IPS-NIHi7 (cell line): Measurements from ENCODE around the gene BEND6.
"Not testable (repeated sequence)": the region's sequence is repeated elsewhere in the genome, so short reads cannot be mapped to it uniquely, and the experiment has no call there.

Source experiments
- DNase-seq: peaks from one replicate; pipeline ENCODE4 v3.0.0; 2012; ENCODE audit warnings: mixed read lengths; ENCODE audit errors: extremely low spot score

Gene BEND6

DNA sequence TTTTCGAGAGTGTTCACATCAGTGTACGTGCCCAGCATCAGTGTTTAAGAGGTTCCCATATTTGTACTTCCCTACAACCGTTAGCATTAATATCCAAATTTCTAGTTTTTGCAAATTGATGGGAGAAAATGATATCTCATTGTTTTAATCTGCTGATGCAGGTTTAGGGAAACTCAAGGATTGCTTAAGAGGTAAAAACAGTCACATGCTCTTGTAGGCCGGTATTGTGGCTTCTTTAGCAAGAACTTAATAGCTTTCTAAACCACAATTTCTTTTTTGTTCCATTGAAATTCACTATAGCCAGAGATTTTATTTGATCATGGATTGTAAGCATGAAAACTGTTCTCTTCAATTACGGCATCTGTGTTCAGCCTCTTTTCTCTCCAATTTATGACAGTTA lies 29.5 kb downstream of the BEND6 start:
- no peak for DNase-seq

DNA sequence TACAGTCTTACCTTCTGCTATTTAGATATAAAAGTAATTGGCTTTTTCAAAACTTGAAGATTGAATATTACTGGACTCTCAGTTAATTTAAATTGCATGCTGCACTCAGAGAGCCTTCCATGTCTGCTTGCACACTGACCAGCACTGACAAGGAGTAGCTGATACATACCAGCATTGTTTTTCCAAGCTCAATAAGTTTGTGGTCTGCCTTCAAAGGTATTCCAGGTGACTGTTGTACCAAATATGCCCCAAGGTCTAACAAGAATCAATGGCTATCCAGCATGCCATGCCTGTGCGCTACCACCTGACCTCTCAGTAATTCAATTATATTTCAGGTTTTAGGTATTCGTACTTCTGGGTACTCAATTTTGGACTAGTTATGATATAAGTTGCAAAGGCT lies 30.0 kb downstream of the BEND6 start:
- no peak for DNase-seq

DNA sequence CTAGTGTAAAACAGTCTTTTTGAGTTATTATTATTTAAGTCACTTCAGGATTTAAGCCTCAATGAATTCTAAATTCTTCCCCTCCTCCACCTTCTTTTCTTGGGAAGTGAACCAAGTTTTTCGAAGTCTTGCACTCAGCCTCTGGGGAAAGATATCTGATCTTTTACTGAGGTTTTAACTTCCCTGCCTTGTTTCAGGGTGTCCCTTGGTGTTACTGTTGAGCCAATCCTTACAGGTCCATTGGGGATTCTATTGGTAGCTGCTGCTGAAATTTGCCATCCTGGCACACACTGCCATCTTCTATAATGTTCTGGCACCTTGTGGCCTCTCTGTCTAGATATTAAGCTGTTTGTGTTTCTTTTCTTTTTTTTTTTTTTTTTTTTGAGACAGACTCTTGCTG lies 31.7 kb downstream of the BEND6 start:
- no peak for DNase-seq

DNA sequence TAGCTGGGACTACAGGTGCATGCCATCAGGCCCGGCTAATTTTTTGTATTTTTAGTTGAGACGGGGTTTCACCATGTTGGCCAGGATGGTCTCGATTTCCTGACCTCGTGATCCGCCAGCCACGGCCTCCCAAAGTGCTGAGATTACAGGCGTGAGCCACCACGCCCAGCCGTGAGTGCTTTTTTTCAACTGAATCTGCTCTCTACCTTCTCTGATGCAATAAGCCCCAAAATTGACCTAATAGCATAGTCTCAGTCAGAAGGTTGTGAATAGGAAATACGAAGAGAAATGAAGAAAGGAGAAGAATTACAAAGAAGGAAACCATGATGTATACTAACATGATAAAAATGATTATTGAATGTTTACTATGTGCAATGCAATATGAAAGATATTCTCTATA lies 33.2 kb downstream of the BEND6 start:
- no peak for DNase-seq

DNA sequence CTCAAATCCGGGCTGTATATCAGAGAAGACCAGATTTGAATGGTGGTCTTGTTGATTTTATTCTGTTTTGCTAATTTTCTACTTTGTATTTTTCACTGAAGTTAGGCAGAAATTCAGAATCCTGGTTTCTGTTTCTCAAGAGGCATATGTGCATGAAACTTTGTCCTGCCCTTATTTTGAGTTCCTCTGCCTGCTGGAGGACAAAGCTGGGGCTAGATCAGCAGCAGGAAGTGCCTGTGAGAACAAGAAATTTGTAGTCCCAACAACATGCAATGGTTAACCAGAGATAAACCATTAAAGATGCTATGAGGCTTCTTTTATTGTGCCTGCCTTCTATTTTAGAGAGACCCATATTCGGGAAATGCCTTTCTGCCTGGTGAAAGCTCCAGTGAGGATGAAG lies 37.1 kb downstream of the BEND6 start:
- DNase-seq = no peak

DNA sequence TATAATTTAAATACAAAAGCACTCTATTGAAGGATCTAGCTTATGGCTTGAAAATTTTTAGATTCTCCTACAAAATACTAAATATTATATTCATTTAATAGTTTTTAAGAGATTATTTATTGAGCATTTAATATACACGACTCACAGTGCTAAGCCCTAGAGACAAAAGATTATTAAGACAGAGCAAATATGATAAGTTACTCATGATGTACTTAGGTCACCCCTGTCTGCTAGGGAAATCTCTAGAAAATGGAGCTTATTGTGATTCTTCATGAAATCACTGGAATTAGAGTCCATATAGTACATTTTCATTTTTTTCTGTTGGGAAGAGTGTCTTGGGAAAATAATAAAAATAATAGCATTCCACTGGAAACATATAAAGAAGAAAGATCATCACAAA lies 37.8 kb downstream of the BEND6 start:
- no peak for DNase-seq

DNA sequence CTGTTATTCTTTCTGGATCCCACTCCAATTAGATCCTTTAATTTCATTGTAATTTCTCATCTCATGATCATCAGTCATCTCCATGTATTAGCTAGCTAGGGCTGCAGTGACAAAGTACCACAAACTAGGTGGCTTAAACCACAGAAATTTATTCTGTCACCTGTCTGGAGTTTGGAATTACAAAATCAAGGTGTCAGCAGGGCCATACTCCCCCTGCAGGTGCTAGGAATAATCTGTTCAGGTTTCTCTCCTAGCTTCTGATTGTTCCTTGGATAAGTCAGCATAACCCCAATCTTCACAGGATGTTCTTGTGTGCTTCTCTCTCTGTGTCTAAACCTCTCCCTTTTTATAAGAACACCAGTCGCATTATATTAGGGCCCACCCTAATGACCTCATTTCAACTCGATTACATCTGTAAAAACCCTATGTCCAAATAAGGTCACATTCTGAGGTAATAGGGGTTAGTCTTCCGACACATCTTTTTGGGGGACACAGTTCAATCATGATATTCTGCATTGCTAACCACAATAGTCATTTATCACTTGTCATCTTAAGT lies 40.5 kb downstream of the BEND6 start:
- peak; percentile 20 for DNase-seq

DNA sequence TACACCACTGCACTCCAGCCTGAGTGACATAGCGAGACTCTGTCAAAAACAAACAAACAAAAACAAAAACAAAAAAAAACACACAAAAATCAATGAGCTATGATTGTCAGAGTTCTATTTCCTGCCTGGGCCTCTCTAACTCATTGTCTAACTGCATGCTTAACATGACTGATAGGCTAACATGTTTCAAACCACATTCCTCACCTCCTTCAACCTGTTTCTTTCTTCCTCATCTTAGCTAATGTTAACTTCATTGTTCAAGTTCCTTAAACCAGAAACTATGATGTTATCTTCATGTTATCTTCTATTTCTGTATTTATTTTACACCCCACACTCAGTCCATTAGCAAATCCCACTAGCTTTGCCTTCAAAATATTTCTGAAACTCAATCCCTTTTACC lies 41.5 kb downstream of the BEND6 start:
- DNase-seq = no peak

DNA sequence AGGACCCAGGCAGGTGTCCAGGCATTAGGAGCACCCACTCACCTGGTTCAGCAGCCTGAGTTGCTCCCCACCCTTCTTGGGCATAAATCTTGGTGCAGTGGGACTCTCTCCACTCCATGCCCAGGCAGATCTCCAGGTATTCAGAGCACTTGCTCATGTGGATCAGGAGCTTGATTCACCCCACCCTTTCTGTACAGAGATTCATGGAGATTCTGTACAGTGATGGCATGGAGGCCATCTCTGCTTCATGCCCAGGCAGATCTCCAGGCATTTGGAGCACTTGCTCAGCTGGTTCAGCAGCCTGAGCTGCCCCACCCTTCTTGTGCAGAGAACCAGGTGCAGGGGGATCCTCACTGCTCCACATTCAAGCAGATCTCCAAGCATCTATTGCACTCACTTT lies 44.1 kb downstream of the BEND6 start:
- no peak for DNase-seq

DNA sequence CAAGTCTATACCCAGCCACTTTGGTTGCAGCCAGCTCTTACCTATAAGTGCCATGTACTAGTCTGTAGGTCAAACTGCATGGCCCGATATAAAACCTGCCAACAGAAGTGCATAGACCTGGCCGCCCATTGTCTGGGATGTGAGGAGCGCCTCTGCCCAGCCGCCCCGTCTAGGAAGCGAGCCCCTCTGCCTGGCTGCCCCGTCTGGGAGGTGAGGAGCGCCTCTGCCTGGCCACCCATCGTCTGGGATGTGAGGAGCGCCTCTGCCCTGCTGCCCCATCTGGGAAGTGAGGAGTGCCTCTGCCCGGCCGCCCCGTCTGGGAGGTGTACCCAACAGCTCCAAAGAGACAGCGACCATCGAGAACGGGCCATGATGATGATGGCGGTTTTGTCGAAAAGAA lies 44.8 kb downstream of the BEND6 start:
- not testable (repeated sequence) for DNase-seq

DNA sequence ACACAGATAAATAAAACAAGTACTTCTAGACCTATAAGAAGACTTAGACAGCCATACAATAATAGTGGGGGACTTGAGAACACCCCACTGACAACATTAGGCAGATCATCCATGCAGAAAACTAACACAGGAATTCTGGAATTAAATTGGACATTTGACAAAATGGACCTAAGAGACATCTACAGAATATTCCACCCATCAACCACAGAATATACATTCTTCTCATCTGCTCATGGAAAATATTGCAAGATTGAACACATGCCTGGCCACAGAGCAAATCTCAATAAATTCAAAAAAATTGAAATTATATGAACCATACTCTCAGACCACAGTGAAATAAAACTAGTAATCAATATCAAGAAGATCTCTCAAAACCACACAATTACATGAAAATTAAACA lies 47.3 kb downstream of the BEND6 start:
- DNase-seq = no peak

DNA sequence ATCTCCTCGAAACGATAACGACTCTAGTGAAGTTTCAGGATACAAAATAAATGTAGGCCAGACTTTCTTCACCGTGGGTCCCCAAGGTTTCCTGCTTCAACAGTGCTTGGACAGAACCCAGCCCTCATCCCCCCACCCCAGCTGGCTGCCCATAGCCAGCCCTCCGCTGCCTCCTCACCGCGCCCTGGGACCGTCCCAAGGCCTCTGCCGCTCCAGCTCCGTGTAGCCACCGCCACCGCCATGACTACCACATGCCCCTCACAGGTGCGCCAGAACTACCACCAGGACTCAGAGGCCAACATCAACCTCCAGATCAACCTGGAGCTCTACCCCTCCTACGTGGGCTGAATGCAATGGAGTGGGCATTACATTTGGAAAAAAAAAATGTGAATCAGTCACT lies 49.4 kb downstream of the BEND6 start:
- no peak for DNase-seq

DNA sequence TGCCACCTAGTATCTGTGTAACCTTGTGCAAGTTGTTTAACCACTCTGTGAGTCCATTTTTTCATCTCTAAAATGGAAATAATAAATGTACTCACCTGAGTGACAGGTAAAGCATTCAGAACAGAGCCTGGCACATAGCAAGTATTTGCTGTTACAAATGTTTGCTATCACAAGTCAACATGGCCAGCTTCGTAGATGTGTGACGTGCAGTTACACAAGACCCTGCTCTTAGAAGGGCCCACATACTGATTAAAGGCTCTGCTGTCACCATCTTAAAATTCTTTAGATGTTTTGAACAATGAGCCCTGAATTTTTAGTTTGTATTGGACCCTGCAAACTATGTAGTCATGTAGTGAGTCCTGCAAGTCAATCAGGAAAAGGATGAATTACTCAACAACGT lies 51.2 kb downstream of the BEND6 start:
- DNase-seq = no peak

DNA sequence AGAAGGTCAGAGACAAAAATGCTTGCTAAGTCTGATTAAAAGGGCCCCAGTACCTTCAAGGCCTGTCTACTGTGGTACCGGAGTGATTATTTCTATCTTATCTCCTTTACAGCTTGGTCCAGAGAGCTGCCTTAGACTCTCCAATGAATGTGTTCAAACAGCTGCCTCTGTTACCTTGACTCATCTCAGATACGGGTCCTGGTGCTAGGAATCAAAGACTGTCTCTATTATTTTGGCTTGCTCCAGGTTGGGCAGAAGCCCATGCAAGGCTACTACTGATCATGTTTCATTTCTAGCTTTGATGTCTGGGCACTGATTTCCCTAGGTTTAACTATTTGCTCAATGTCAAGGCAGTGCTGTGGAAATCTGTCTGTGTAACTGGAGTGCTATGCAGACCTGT lies 53.2 kb downstream of the BEND6 start:
- DNase-seq = not testable (repeated sequence)

DNA sequence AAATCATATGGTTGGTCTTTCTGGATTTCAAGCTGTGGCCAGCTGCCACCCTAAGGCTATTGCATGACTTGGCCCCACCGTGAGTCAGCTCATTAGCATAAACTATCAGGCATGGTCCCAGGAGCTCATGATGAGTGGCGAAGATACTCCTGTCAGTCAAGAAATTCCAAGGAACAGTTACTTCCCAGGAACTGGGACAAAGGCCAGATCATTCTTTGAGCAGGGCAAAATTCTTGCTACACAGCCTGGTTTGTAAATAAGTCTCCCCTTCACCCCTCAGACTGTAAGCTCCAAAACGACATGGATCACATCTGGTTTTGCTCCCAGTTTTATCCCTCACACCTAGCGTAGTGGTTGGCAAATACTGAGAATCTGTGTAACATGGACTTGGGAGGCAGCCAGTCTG lies 58.6 kb downstream of the BEND6 start:
- DNase-seq = no peak

DNA sequence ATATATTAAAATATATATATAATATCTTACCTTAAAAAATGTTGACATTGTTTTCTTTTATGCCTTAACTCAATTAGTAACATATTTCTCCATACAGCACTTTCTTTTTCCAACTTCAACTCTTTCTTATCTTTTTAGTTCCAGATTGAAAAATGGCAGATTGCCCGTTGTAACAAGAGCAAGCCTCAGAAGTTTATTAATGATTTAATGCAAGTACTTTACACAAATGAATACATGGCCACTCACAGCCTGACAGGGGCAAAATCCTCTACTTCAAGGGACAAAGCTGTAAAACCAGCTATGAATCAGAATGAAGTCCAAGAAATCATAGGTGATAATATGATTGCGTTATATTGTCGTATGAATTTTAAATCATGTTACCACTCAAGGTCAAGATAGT lies 62.2 kb downstream of the BEND6 start:
- no peak for DNase-seq

DNA sequence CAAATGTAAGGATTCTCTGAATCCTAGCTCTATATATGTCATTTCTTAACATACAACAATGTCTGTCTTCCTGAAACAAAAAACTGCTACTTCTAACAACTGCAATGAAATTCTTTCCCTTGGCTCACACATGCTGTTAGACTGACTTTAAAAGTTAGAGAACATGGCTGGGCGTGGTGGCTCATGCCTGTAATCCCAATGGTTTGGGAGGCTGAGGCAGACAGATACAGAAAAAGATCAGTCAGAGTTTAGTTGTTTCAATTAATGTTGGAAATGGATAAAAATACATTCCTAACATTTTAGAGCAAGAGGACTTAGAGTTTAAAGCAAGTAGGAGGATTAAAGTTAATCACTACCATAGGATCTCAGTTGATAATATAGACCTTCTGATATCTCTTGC lies 62.9 kb downstream of the BEND6 start:
- DNase-seq = no peak

DNA sequence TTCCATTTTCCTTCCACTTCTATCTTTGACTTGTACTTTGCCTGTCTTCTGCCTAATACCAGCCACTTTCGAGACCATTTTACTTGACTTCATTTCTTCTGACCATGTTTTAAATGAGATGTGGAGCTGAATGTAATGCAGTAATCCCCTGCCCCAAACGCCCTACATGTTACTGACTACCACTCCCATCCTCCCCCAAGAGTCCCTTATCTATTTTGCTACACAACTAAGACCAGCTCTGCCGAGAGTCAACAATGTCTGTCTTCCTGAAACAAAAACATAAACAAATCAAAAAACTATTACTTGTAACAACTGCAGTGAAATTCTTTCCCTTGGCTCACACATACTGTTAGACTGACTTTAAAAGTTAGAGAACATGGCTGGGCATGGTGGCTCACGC lies 64.5 kb downstream of the BEND6 start:
- DNase-seq = no peak

DNA sequence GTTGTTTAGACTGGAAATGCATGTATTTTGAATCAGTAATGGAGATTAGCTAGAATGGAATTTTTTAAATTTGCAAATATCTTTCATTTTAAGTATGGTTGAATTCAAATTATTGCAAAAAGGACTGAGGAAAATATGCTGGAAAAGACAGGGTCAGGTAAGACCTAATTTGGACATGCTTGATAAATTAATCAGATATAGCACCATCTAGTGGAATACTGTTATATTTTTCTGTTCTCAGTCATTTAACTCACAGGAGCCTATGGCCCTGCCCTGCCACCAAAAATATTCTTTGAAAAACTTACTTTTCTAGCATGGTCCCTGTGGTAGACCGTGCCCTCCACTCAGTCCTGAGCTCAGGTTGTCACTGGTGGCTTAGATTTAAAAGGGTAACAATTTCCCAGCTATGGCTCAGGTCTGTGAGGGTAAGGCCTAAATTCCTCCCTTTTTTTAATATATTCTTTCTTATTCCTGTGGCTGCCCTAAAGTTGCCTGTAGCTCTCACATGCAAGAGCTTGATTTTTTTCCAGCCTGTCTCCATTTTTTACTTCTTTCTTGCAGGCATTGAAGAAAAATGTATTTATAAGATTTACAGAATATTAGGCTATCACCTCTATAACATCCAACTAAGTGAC lies 66.3 kb downstream of the BEND6 start:
- DNase-seq = peak; percentile 63

DNA sequence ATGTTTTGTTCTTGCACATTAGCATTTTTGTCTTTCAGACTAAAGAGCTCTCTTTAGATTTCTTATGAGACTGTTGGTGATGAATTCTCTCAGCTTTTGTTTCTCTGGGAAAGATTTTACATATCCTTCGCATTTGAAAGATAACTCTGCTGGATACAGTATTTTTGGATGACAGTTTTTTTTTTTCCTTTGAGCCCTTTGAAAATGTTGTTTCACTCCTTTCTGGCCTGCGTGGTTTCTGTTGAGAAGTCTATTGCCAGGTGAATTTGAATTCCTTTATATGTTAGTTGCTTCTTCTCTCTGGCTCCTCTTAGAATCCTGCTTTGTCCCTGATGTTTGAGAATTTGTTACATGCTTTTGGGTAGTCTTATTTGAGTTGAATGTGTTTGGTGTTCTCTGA lies 69.4 kb downstream of the BEND6 start:
- no peak for DNase-seq

DNA sequence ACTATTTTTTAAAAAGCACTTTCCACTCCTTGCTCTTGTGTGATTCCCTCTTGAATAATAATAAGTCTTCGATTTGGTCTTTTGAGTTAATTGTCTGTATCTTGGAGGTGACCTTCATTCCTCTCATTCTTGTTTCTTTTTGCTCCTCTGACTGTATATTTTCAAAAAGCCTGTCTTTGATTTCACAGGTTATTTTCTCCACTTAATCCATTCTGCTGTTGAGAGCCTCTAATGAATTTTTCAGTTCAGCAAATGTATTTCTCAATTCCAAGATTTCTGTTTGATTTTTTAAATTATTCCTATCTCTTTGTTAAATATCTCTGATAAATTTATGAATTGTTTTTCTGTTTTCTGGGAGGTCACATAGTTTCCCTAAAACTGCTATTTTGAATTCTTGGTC lies 69.9 kb downstream of the BEND6 start:
- DNase-seq = no peak

DNA sequence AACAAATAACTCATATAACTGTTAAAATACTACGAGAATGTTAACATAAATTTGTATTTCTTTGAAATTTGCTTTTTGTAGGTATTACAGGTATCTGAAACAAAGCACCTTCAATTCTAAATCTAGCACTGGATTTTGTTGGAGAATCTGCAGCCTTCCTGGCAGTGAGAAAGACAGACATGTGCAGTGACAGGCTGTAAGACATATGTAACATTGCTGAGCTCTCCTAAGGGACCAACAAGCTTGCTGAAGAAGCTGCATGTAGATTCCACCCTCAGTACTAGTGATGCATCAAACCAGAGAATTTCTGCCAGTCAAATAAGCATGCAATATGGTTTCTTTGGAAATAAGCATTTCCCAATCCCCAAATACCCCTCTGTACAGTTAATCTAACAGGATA lies 71.1 kb downstream of the BEND6 start:
- DNase-seq = no peak

DNA sequence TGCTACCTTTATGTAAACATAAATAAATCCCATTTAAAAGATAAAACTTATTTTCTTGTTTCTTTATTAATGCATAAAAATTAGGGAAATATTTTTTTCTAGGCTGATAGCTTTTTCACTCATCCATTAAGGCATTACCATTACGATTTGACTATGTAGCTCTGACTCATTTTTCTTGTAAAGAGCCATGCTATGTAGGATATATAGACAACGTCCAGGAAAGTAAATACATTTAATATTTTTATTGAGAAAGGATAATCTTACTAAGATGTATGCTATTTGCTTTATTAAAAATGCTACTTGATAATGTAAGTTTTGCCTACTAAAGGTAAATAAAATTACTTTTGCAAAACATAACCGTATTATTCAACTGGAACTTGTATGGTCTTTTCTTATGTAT lies 72.4 kb downstream of the BEND6 start:
- DNase-seq = no peak

DNA sequence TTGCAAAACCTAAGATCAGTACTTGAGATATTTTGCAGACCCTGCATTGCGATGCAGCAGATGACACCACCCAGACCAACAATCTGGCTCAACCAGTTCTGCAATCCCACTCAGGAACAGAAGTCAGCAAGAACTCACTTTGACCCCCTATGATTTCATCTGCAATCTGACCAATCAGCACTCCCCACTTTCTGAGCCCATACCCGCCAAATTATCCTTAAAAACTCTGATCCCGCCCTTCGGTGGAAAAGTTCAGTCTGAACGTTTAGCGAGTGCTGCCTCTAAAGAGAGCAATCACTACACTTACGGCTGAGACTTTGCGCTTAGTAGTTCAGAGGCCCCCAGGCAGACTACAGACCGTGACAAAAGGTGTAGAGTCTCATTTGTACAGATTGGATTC lies 74.3 kb downstream of the BEND6 start:
- no peak for DNase-seq
